HCT116 (cell line): ENCODE data around the gene KRTAP10-9. TPM values are rescaled to one million over a fixed set of nuclear protein-coding genes. Genes with fewer than 3 reads are reported as not detected.

ENCODE experiments used
- ATAC-seq: fragments of 200-7000 bp; cut with Tn5 transposase; 2 replicates; pipeline ENCODE4 v1.9.1; 2020; ENCODE audit warnings: mild to moderate bottlenecking, moderate library complexity
- BruUV-seq: library from RNA; stranded (reverse); fragments of 400-500 nt; replicated peaks from 2 replicates; lab custom pipeline; 2021; lab: Mats Ljungman, UMichigan
- CTCF ChIA-PET: fragments of 300-600 bp; sonication (Branson Sonifier 250); formaldehyde crosslinking; loops from one replicate; lab custom pipeline; 2021; ENCODE audit warnings: antibody characterized with exemption; lab: Charles Lee
- POLR2A ChIA-PET: fragments of 300-600, 350-600 bp; sonication (Branson Sonifier 250); formaldehyde crosslinking; loops from one replicate; lab custom pipeline; 2021; ENCODE audit warnings: antibody characterized with exemption; lab: Charles Lee
- RAD21 ChIA-PET, 2 experiments: fragments of 300-600 bp; sonication (Branson Sonifier 250); formaldehyde crosslinking; loops; one replicate each; lab custom pipeline; 2023; ENCODE audit warnings: low total read pairs in 2 of 2; ENCODE audit not compliant: uncharacterized antibody in 2 of 2, unreplicated experiment in 2 of 2, low non-redundant PET in 1 of 2; lab: Charles Lee
- DNase-seq: peaks from one replicate; pipeline ENCODE4 v3.0.0-alpha.2; 2010; ENCODE audit warnings: low read depth, low spot score
- H2AFZ ChIP-seq: fragments of 200-600 bp; shearing (Covaris generic), sonication (generic); 2 replicates; pipeline ENCODE4 v1.6.1; 2017; ENCODE audit warnings: low read depth, mixed run types, mixed read lengths, antibody characterized with exemption, low read length; ENCODE audit not compliant: poor library complexity, severe bottlenecking
- H3K27ac ChIP-seq: 2 replicates; pipeline ENCODE4 v1.5.1; 2012; ENCODE audit warnings: low read depth, low read length
- H3K27me3 ChIP-seq: fragments of 200-600 bp; sonication (generic); 2 replicates; pipeline ENCODE4 v1.6.1; 2016; ENCODE audit warnings: mixed run types, low read length, mixed read lengths; ENCODE audit not compliant: insufficient read depth
- H3K36me3 ChIP-seq, 2 experiments: fragments of 200-500 bp in 1 of 2; fragments of 200-600 bp in 1 of 2; sonication (Bioruptor generic) in 1 of 2; sonication (generic) in 1 of 2; 2 replicates each; pipeline versions ENCODE4 v1.5.1 to v1.6.1; 2014 to 2016; ENCODE audit warnings: low read length in 2 of 2, inconsistent platforms in 1 of 2, mixed read lengths in 1 of 2, mixed run types in 1 of 2; ENCODE audit not compliant: insufficient read depth in 2 of 2, control insufficient read depth in 1 of 2
- H3K4me1 ChIP-seq, 2 experiments: fragments of 200-600 bp in 1 of 2; sonication (generic) in 1 of 2; 2 replicates each; pipeline versions ENCODE4 v1.5.1 to v1.6.1; 2012 to 2017; ENCODE audit warnings: low read length in 2 of 2, inconsistent platforms in 1 of 2, mild to moderate bottlenecking in 1 of 2, mixed read lengths in 1 of 2, mixed run types in 1 of 2, moderate library complexity in 1 of 2; ENCODE audit not compliant: insufficient read depth in 2 of 2, control insufficient read depth in 1 of 2
- H3K4me2 ChIP-seq: fragments of 200-600 bp; sonication (generic); 2 replicates; pipeline ENCODE4 v1.6.1; 2017; ENCODE audit warnings: mixed run types, low read length, mixed read lengths
- H3K4me3 ChIP-seq, 2 experiments: fragments of 200-600 bp in 1 of 2; sonication (generic) in 1 of 2; replicated peaks in 1 of 2; 2 replicates each; pipeline ENCODE4 v1.5.1; 2011 to 2016; ENCODE audit warnings: low read length in 2 of 2, control low read depth in 1 of 2, low read depth in 1 of 2, mild to moderate bottlenecking in 1 of 2, mixed read lengths in 1 of 2, mixed run types in 1 of 2
- H3K79me2 ChIP-seq: fragments of 200-600 bp; sonication (generic); 2 replicates; pipeline ENCODE4 v1.6.1; 2017; ENCODE audit warnings: mild to moderate bottlenecking, mixed run types, low read length, moderate library complexity, mixed read lengths; ENCODE audit not compliant: insufficient read depth
- H3K9ac ChIP-seq: fragments of 200-600 bp; sonication (generic); 2 replicates; pipeline ENCODE4 v1.6.1; 2016; ENCODE audit warnings: low read length, mixed read lengths
- H3K9me2 ChIP-seq: fragments of 200-600 bp; sonication (generic), shearing (Covaris generic); 2 replicates; pipeline ENCODE4 v1.6.1; 2017; ENCODE audit warnings: mixed run types, mild to moderate bottlenecking, moderate library complexity; ENCODE audit not compliant: insufficient read depth
- H3K9me3 ChIP-seq, 2 experiments: fragments of 200-500 bp in 1 of 2; fragments of 200-600 bp in 1 of 2; sonication (Bioruptor generic) in 1 of 2; sonication (generic) in 1 of 2; 2 replicates each; pipeline ENCODE4 v1.6.1; 2014 to 2017; ENCODE audit warnings: low read length in 2 of 2, mixed read lengths in 2 of 2, inconsistent platforms in 1 of 2, low read depth in 1 of 2, mild to moderate bottlenecking in 1 of 2, mixed run types in 1 of 2, moderate library complexity in 1 of 2; ENCODE audit not compliant: control insufficient read depth in 1 of 2, insufficient read depth in 1 of 2
- H4K20me1 ChIP-seq: fragments of 200-600 bp; sonication (generic), shearing (Covaris generic); 2 replicates; pipeline ENCODE4 v1.6.1; 2017; ENCODE audit warnings: mixed run types, mild to moderate bottlenecking, moderate library complexity; ENCODE audit not compliant: insufficient read depth
- CBX3 ChIP-seq: IDR thresholded peaks from 2 replicates; pipeline ENCODE4 v1.6.1; 2012; ENCODE audit warnings: low read depth
- CEBPB ChIP-seq: IDR thresholded peaks from 2 replicates; pipeline ENCODE4 v1.6.1; 2012; ENCODE audit warnings: low read depth
- EGR1 ChIP-seq: IDR thresholded peaks from 2 replicates; pipeline ENCODE4 v1.6.1; 2012; ENCODE audit warnings: low read depth
- ELF1 ChIP-seq: IDR thresholded peaks from 2 replicates; pipeline ENCODE4 v1.6.1; 2012; ENCODE audit warnings: low read depth, borderline replicate concordance
- EZH2 ChIP-seq: fragments of 200-600 bp; sonication (generic); IDR thresholded peaks from 2 replicates; pipeline ENCODE4 v1.6.1; 2017; ENCODE audit warnings: antibody characterized with exemption, mixed run types
- FOSL1 ChIP-seq: IDR thresholded peaks from 2 replicates; pipeline ENCODE4 v1.6.1; 2012; ENCODE audit warnings: low read depth
- MAX ChIP-seq: IDR thresholded peaks from 2 replicates; pipeline ENCODE4 v1.6.1; 2012
- RAD21 ChIP-seq: IDR thresholded peaks from 2 replicates; pipeline ENCODE4 v1.6.1; 2012; ENCODE audit warnings: low read depth, mild to moderate bottlenecking
- SIN3A ChIP-seq: IDR thresholded peaks from 2 replicates; pipeline ENCODE4 v1.6.1; 2012; ENCODE audit warnings: low read depth
- SRF ChIP-seq: IDR thresholded peaks from 2 replicates; pipeline ENCODE4 v1.6.1; 2012; ENCODE audit warnings: low read depth
- TCF7L2 ChIP-seq: IDR thresholded peaks from 2 replicates; pipeline ENCODE4 v1.7.0; 2011; ENCODE audit warnings: borderline replicate concordance, inconsistent platforms; ENCODE audit not compliant: insufficient read depth, insufficient read length; ENCODE audit errors: extremely low read depth
- ZFX ChIP-seq: fragments of 450-650 bp; IDR thresholded peaks from 2 replicates; pipeline ENCODE4 v1.6.1; 2017
- ZNF274 ChIP-seq: fragments of 200-500 bp; sonication (Bioruptor generic); IDR thresholded peaks from 2 replicates; pipeline ENCODE4 v1.6.1; 2014; ENCODE audit warnings: mild to moderate bottlenecking, low read depth, low read length, inconsistent platforms
- intact Hi-C: fragments of 100-400 bp; cut with micrococcal nuclease; formaldehyde crosslinking; loops from 2 replicates; pipeline ENCODE4 v1.10.0; 2022
- total RNA-seq: library from RNA; stranded (reverse); gene quantifications from one replicate; pipeline ENCODE4 v1.2.1, GENCODE V29; 2021; ENCODE audit not compliant: unreplicated experiment
- TF ChIP-seq, protein P1 (sequence below): IDR thresholded peaks from 2 replicates; pipeline ENCODE4 v1.6.1; 2012; ENCODE audit warnings: low read depth
- TF ChIP-seq, protein P2 (sequence below): IDR thresholded peaks from 2 replicates; pipeline ENCODE4 v1.6.1; 2011; ENCODE audit warnings: mild to moderate bottlenecking, low read length, moderate library complexity; ENCODE audit not compliant: insufficient replicate concordance; ENCODE audit errors: extremely low read depth

The KRTAP10-9 gene
- total RNA-seq, 1 experiment from 2014 or later, result not detected

GRCh38 chr21:44648557-44649311 is 21.8 kb downstream of the KRTAP10-9 start:
- H3K9me3 ChIP-seq, result peaks cover 4 to 15% of the 10 kb centered on the region in 2 experiments; a peak in 2 of 4 replicates
- H3K27ac ChIP-seq, result no peak overlapping the region
- no peak for ATAC-seq
- no peaks in the 10 kb centered on the region for H4K20me1 ChIP-seq
- ChIA-PET CTCF (no interaction called here), POLR2A (no interaction called here), RAD21 (no interaction called here)
- DNase-seq, result no peak
- H3K4me3 ChIP-seq, result no peak overlapping the region
- intact Hi-C loops, result no loop called here
- no peaks in the 10 kb centered on the region for H3K4me1 ChIP-seq
- no TSS peak for BruUV-seq
- H3K9ac ChIP-seq, result no peak overlapping the region
- H3K79me2 ChIP-seq, result no peaks in the 10 kb centered on the region
- no peak overlapping the region for H3K4me2 ChIP-seq
- no peaks in the 10 kb centered on the region for H3K36me3 ChIP-seq
- H2AFZ ChIP-seq, result no peak overlapping the region
- no peaks in the 10 kb centered on the region for H3K27me3 ChIP-seq
- no peaks in the 10 kb centered on the region for H3K9me2 ChIP-seq
- TF ChIP-seq CEBPB (no peak), ZFX (no peak), FOSL1 (no peak), CBX3 (no peak), ELF1 (no peak), RAD21 (no peak), EZH2 (no peak), EGR1 (no peak), ZNF274 (no peak), MAX (no peak), SRF (no peak), SIN3A (no peak), TCF7L2 (no peak)
- TF ChIP-seq, protein P1, sequence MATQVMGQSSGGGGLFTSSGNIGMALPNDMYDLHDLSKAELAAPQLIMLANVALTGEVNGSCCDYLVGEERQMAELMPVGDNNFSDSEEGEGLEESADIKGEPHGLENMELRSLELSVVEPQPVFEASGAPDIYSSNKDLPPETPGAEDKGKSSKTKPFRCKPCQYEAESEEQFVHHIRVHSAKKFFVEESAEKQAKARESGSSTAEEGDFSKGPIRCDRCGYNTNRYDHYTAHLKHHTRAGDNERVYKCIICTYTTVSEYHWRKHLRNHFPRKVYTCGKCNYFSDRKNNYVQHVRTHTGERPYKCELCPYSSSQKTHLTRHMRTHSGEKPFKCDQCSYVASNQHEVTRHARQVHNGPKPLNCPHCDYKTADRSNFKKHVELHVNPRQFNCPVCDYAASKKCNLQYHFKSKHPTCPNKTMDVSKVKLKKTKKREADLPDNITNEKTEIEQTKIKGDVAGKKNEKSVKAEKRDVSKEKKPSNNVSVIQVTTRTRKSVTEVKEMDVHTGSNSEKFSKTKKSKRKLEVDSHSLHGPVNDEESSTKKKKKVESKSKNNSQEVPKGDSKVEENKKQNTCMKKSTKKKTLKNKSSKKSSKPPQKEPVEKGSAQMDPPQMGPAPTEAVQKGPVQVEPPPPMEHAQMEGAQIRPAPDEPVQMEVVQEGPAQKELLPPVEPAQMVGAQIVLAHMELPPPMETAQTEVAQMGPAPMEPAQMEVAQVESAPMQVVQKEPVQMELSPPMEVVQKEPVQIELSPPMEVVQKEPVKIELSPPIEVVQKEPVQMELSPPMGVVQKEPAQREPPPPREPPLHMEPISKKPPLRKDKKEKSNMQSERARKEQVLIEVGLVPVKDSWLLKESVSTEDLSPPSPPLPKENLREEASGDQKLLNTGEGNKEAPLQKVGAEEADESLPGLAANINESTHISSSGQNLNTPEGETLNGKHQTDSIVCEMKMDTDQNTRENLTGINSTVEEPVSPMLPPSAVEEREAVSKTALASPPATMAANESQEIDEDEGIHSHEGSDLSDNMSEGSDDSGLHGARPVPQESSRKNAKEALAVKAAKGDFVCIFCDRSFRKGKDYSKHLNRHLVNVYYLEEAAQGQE, result no peak
- TF ChIP-seq, protein P2, sequence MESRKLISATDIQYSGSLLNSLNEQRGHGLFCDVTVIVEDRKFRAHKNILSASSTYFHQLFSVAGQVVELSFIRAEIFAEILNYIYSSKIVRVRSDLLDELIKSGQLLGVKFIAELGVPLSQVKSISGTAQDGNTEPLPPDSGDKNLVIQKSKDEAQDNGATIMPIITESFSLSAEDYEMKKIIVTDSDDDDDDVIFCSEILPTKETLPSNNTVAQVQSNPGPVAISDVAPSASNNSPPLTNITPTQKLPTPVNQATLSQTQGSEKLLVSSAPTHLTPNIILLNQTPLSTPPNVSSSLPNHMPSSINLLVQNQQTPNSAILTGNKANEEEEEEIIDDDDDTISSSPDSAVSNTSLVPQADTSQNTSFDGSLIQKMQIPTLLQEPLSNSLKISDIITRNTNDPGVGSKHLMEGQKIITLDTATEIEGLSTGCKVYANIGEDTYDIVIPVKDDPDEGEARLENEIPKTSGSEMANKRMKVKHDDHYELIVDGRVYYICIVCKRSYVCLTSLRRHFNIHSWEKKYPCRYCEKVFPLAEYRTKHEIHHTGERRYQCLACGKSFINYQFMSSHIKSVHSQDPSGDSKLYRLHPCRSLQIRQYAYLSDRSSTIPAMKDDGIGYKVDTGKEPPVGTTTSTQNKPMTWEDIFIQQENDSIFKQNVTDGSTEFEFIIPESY, result no peak
